PC-9 (cell line): ENCODE measurements around the gene WDR27.

ENCODE experiments used
- EZH2 ChIP-seq: fragments of 200-600 bp; sonication (generic); IDR thresholded peaks from 2 replicates; pipeline ENCODE4 v1.8.0; 2017; ENCODE audit warnings: antibody characterized with exemption, low read depth
- TF ChIP-seq, protein P1 (sequence below): fragments of 200-600 bp; sonication (generic); conservative IDR thresholded peaks from 2 replicates; pipeline ENCODE4 v1.6.1; 2017; ENCODE audit warnings: mixed run types, antibody characterized with exemption, mild to moderate bottlenecking, moderate library complexity

DNA sequence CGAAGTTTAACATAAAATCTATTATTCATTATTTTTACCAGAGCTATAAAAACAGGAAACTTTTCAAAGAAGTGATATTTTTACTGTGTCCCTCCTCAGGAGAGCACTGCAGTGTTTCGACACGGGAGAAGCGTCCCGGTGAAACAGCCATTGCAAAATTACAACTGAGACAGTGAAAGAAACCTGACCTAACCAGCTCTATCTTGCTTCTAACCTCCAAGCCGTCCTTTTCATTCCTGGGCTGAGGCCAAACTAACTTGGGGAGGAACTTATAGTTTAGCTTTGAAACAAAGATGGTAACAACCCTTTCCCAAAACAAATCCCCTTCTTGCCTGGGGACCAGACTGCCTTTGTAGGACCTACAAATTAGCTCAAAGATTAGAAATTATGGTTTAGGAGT, 79.2 kb downstream of the WDR27 start:
- TF ChIP-seq, protein P1, sequence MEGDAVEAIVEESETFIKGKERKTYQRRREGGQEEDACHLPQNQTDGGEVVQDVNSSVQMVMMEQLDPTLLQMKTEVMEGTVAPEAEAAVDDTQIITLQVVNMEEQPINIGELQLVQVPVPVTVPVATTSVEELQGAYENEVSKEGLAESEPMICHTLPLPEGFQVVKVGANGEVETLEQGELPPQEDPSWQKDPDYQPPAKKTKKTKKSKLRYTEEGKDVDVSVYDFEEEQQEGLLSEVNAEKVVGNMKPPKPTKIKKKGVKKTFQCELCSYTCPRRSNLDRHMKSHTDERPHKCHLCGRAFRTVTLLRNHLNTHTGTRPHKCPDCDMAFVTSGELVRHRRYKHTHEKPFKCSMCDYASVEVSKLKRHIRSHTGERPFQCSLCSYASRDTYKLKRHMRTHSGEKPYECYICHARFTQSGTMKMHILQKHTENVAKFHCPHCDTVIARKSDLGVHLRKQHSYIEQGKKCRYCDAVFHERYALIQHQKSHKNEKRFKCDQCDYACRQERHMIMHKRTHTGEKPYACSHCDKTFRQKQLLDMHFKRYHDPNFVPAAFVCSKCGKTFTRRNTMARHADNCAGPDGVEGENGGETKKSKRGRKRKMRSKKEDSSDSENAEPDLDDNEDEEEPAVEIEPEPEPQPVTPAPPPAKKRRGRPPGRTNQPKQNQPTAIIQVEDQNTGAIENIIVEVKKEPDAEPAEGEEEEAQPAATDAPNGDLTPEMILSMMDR, result no peak
- TF ChIP-seq EZH2, result no peak
